GM19467 (cell line): Measurements from ENCODE around the gene ST7L.

Experiments used
- ATAC-seq: cut with Tn5 transposase; IDR thresholded peaks from one replicate; pipeline ENCODE4 v1.9.1; 2021; ENCODE audit warnings: mild to moderate bottlenecking, moderate library complexity; ENCODE audit not compliant: unreplicated experiment

ST7L gene

DNA sequence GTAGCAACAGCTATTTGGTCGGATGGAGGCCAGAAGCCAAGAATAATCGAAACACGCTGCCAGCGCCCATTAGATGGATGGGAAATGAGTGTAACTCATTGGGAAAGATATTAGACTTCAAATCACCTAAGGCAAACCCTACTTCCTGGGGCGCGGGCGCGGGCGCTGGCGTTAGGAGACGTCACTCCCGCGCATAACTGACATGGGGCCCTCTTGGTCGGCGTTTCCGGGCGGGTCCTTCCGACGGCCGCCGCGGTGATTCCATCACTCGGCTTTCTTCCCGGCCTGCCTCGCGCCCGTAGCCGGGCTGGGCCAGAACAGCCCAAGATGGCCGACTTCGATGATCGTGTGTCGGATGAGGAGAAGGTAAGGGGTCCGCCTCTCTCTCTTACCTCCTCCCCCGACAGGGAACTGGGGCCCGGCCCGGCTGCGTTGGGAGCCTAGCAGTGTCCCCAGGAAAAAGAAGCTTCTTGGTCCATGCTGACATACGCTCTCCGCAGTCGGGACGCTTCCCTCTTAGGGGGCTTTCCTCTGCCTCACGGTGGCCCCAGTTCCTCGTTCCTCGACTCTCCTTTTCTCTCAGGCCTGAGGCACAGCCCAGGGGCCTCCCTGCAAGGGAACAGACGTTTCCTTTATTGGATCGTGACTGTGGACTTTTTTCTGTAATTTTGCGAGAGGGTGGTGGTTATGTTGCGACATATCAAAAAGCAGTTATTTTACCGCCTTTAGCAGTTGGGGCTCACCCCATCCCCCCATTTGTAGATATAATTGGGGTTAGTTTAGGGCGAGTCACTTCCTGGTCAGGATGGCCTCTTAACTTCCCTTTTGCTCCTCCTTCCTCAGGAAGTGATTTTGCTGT is 806 bp upstream of the ST7L start, which contains the start of gene CAPZA1:
CAPZA1 (plus strand) TSS at position 315 of the 859 bp plus-strand sequence; CDS start at position 328, 13 bp downstream.
- ATAC-seq: peak; percentile 82

DNA sequence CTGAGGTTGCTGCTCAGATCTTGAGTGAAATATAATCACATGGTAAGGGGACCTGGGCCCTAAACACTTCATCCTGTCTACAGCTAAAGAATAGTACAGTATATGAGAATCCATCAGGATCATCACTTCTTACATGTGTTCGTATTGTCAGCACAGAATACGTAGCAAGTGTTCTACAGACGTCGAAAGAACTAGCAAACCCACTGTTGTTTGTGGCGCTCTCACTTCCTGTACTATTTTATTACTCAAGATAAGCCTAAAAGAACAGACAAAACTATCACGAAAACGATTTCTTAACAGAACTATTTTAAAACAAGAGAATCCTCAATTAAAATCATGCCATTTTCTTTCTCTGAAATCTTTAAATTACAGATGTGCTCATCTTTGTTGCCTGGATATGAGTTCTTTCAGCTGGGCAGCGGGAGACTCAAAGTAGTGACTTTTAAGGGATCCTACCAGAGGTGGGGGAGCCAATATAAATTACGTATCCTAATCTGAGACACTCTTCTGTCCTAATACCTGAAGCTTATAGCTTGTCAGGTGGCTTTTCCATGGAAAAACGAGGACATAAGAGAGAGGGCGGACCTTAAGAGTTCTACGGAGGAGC is 724 bp downstream of the ST7L start:
- ATAC-seq: no peak

DNA sequence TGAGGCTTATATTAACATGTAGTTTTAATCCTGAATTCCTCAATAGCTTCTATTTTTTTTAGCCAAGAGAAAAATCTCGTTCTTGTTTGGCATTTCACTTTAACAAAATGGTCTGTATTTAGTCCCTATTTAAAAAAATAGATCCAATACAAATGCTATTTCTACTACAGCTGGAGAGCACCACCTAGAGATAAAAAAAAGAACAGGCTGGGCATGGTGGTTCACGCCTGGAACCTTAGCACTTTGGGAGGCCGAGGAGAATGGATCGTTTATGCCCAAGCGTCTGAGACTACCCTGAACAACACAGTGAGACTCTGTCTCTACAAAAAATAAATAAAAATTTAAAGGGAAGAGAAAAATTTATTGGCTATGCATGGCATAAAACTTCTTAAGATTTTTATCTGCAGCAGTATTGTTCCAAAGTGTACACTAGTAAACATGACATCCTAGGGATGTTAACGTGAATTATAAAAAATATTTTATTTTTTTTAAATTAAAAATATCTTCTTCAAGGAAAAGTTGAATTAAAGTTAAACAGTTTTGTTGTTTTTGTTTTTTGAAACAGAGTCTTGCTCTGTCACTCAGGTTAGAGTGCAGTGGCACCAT is 4.4 kb downstream of the ST7L start:
- no peak for ATAC-seq

DNA sequence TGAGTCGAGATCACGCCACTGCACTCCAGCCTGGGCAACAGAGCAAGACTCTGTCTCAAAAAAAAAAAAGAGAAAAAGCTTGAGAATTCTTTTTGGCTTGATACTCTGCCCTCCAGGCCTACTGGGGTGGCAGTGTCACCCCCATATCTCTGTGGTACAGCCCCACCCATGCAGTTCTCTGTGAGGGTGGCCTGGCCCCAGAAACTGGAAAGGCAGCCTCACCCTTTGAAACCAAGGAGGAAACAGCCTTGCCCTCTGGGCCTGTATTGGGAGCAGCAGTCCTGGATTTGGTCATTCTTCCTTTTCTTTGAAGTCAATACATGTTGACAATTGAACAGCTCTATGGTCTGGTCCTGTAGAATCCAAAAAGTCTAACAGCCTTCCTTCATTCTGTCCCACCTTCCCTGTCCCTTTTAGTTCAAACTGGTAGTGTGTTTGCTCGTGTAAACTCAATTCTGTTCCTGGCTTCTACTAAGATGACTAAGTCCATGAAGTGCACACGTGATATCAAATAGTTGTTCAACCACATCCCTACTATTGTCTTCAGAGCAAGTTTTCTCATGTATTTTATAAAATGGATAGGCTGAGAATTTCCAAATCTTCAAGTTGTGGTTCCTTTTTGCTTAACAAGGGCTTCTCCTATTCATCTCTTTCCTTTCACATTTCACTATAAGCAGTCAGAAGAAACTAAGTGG is 13.2 kb downstream of the ST7L start:
- ATAC-seq: no peak

DNA sequence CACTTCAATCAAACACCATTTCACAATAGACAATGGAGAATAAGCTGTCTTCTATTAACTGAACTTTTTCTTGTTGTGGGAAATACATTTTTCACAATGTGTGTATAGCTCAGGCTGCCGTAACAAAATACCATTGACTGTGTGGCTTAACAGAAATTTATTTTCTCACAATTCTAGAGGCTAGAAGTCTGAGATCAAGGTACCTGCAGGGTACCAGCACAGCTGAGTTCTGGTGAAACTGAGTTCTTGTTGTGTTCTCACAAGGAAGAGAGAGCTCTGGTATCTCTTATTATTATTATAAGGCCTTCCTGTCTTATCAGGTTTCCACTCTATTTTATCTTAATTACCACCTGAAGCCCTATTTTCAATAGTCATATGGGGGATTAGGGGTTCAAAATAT is 15.4 kb downstream of the ST7L start:
- no peak for ATAC-seq

DNA sequence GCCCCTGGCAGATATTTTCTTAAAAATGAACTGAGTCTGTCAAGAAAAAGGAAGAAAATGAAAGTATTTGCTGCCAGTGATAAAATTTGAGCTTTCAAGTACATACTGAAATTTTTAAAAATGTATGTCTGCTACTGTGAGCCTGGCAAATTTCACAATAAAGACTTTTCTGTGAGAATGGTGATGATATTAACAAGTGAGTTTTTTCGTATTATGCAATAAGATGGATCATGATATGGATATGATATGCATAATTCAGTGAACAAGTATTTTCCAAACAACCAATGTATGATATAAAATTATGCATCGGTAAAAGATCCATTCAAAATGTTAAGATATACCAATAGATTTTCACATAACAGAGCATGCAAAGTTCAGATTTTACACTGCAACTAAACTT is 15.9 kb downstream of the ST7L start:
- no peak for ATAC-seq

DNA sequence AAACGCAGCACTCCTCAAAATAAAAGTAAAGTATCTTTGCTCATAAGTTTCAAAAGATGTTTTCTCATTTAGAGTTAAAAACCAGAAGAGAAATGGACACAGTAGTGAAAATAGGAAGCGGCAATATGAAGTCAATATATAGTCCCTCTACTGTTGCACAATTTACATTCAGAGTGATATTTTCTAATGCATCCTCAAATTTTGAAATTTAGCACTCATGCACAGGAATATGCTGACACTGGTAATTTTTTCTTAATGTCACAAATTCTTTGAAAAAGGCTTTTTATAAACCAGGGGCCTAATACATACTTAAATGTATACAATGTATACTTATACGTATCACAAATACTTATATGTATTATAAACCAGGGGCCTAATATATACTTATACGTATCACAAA is 19.5 kb downstream of the ST7L start:
- no peak for ATAC-seq

DNA sequence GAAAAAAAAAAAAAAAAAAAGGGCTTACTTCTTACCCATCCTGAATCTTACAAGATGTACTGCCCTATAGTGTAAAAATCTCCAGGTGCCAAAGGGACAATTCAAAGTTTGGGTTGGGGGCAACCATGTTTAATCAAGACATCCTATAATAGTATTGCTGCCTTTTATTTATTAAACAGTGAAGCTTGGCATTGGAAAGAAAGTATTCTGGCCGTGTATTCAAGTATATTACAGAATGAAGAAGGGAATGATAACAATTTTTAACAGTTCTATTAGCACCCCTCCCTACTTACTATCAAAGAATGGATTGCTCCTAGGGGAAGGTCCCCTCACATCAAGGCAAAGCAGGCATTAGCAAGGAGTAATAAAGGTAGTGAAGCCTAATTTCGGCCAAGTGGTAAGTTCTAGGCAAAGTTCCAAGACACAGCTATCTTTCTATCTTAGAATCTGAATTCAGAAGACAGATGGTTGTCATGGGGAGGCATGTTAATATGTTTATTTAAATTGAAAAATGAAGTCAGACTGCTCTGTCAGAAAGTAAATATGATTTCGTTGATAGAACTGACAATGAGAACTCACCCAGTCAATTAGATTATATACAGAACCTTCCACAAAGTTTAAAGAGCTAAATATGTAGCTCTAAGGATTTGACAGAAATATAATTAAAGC is 24.6 kb downstream of the ST7L start:
- no peak for ATAC-seq

DNA sequence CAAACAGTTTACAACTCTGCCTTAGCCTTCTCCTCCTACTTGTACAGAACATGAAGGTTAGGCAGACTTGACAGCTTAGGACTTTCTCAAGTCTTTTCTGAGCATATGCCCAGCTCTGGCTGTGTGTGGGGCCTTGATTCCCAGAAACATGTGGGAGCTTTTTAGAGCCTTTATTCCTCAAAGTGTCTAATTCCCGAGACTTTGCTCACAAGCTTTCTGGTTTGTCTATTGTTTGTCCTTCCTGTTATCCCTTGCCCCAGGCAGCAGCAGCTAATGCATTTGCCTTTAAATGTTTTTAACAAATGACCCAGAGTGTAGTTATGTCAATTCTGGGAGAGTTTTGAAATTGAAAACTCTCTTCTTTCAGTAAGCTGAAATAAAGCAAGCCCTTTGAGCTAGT is 29.2 kb downstream of the ST7L start:
- no peak for ATAC-seq

DNA sequence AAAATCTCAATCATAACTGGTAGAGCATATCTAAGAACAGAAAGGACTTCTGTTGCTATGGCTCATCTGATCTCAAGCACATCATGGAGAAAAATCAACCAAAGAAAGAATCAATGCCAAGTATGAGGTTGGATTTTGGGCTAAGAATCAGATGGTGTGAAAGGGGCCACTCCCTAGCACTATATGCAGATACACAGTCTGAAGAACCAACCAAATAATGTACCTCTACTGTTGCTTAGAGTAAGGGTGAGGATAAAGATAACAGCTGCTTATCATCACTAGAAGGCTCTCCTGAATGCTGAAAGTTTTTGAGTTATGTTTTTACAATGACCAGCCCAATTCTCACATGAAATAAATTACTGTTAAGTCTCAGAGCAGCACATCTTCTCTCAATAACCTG is 35.6 kb downstream of the ST7L start:
- no peak for ATAC-seq

DNA sequence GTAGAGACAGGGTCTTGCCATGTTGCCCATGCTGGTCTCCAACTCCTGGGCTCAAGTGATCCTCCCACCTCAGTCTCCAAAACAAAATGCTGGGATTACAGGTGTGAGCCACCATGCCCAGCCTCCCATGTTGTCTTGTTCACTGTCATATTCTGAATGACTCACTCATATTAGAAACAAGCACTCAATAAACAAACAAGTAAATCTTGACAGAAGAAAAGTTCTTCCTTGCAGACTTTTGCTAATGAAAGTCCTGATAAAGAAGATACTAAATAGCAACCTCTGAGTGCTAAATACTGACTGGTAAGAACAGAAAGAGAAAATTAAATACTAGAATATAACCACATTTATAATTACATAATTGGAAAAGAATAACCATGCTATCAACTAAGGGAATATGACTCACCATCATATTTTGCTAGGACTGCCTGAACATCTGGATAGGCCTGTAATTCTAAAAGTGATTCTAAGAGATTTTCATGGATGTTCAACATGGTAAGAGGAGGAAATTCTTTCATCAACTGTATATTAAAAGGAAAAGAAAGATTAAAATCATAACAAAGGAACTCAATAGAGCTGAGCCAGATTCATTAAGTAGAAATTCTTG is 37.3 kb downstream of the ST7L start:
- no peak for ATAC-seq

DNA sequence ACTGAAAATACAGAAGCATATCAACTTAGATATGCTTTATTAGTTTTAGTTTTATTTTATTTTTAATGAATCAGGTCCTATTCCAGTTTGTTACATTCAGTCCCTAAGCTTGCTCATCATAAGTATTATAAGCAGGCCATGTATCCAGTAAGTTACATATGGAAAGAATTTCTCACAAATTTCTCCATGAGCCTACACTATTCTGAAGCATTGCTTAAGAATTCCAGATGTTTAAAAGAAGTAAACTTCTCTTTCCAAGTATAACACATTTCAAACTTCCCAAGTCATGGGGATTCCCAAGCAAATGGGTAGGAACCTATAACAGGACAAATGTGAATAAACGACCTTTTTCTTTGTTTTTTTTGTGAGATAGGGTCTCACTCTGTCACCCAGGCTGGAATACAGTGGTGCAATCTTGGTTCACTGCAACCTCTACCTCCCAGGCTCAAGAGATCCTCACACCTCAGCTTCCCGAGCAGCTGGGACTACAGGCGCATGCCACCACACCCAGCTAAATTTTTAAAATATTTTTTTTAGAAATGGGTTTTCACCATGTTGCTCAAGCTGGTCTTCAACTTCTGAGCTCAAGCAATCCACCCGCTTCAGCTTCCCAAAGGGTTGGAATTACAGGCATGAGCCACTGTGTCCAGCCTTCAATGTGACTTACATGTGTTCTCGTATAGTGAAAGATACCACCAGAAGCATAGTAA is 39.0 kb downstream of the ST7L start:
- ATAC-seq: no peak

DNA sequence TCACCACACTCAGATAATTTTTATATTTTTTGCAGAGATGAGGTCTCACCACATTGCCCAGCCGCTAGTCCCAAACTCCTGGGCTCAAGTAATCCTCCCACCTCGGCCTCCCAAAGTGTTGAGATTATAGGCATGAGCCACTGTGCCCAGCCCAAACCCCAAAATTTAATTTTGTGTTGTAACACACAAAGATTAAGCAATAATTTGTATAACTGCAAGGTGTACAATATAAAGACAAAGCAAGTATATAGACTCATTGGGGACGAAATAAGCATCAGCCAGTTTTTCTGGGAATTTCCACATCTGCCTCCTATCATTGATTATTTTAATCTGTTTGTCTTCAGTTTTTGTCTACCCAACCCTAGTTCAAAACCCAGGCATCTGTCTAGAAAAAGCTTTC is 42.7 kb downstream of the ST7L start:
- no peak for ATAC-seq

DNA sequence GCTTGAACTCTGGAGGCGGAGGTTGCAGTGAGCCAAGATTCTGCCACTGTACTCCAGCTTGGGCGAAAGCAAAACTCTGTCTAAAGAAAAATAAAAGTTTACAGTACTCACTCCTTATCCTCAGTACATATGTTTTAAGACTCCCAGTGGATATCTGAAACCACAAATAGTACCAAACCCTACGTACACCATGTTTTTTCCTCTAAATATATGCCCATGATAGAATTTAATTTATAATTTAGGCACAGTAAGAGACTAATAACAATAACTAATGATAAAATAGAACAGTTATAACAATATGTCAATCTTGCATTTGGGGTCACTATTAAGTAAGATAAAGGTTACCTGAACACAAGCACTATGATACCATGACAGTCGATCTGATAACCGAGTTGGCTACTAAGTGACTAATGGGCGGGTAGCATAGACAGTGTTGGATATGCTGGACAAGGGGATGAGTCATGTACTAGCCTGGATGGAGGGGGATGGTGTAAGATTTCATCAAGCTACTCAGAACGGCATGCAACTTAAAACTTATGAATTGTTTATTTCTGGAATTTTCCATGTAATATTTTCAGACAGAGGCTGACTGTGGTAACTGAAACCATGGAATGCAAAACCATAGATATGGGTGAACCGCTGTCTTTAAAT is 43.7 kb downstream of the ST7L start:
- ATAC-seq: no peak

DNA sequence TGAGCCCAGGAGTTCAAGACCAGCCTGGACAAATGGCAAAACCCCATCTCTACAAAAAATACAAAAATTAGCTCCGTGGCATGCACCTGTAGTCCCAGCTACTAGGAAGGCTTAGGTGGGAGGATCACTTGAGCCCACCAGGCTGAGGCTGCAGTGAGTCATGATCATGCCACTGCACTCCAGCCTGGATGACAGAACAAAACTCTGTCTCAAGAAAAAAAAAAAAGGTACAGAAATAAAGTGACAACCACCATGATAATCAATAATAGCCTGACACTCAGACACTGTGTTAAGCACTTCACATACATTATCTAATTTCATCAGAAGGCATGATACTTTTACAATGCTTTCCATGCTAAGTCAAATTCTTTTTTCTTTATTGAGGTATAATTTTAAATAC is 53.1 kb downstream of the ST7L start:
- ATAC-seq: no peak

DNA sequence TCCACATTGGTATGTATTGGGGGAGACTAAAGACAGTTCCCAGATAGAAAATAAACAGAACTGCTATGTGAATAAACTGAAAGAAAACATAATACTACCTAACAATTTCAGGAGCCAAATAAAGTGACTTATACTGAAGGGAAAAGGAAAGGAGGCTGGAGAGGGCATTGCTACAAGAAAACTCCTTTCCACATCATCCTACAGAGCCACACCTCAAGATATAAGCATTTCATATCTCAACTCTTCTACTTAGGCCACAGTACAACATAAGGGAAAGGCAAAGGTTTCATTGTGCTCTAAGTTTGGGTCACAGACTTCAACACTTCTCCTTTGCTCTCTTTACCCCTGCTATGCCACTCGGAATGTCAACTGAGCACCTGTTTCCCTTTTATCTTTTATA is 54.9 kb downstream of the ST7L start:
- ATAC-seq: no peak

DNA sequence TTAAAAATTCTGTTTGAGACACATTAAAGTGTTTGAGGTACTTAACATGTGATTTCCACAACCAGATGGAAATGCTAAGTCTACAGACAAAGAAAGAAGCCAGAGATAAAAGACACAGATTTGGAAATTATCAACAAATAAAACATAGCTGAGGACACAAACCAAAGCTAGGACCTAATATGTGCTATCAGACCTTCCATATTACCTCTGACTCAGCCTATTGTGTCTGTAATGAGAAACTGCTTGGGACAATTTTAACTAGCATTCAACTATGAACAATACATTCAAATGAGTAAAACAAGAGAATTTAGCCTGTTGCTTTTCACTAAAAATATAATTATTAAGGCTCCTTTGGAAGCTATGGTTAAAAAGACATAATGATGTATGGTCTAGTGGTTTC is 55.6 kb downstream of the ST7L start:
- no peak for ATAC-seq

DNA sequence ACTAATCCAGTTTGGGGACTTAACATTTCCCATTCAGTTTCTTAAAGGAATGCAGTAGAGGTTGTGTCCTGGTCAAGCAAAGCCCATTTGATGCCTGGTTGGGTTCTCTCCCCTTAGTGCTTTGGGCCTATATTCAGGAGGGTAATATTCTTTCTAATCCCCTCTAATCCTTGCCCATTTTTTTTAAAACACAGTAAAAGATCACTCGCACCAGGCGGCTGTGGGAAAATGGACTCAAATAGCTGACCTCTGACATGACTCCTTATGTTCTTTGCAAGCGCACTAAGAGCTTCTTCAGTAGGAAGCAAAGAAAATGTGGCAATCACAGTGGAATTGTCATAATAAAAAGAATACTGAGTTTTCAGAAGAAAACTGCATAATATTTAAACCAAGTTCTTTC is 60.3 kb downstream of the ST7L start:
- ATAC-seq: no peak

DNA sequence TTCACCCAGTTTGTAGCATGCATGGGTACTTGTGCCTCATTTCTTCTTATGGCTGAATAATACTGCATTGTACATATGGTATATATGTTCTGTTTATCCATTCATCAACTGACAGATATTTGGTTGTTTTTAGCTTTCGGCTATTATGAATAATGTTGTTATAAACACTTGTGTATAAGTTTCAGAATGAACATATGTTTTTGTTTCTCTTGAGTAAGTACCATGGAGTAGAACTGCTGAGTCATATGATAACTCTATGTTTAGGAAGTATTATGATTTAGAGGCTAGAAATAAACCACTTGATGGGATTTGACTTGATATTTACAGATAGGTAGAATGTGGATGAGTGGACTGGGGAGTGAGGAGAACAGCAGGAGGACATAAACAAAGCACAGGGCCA is 61.6 kb downstream of the ST7L start:
- no peak for ATAC-seq
